Keratinocyte (primary cell): ENCODE data around the gene NPPA. TPM values are rescaled to one million over a fixed set of nuclear protein-coding genes. Genes with fewer than 3 reads are reported as not detected.

Experiments used
- DNase-seq: peaks from one replicate; pipeline ENCODE4 v3.0.0-alpha.2; 2011; ENCODE audit warnings: low read depth, missing footprints, low spot score
- FAIRE-seq: peaks from 2 replicates; lab custom pipeline; 2011; peaks lifted over from hg19 to GRCh38; lab: Jason Lieb, UNC
- H2AFZ ChIP-seq: 2 replicates; pipeline ENCODE4 v1.6.0; 2012; ENCODE audit warnings: low read length, control low read depth, inconsistent platforms; ENCODE audit not compliant: control insufficient read depth
- H3K27ac ChIP-seq: 2 replicates; pipeline ENCODE4 v1.5.1; 2011; ENCODE audit warnings: low read length; ENCODE audit not compliant: control insufficient read depth, insufficient read depth
- H3K27me3 ChIP-seq: 3 replicates; pipeline ENCODE4 v1.6.0; 2011; ENCODE audit warnings: low read length; ENCODE audit not compliant: control insufficient read depth, insufficient read depth; ENCODE audit errors: extremely low read depth
- H3K36me3 ChIP-seq, 2 experiments: 2 replicates in 1 of 2; 3 replicates in 1 of 2; pipeline ENCODE4 v1.5.1; 2011; ENCODE audit warnings: low read length in 2 of 2, mild to moderate bottlenecking in 1 of 2; ENCODE audit not compliant: control insufficient read depth in 2 of 2, insufficient read depth in 2 of 2; ENCODE audit errors: extremely low read depth in 1 of 2
- H3K4me1 ChIP-seq: 3 replicates; pipeline ENCODE4 v1.5.1; 2011; ENCODE audit warnings: low read length; ENCODE audit not compliant: control insufficient read depth, insufficient read depth; ENCODE audit errors: extremely low read depth
- H3K4me2 ChIP-seq: 3 replicates; pipeline ENCODE4 v1.6.0; 2011; ENCODE audit warnings: low read depth, low read length; ENCODE audit not compliant: control insufficient read depth, insufficient read depth; ENCODE audit errors: extremely low read depth
- H3K4me3 ChIP-seq, 3 experiments: fragments of 200-600 bp in 1 of 3; sonication (generic) in 1 of 3; 2 replicates in 2 of 3; 3 replicates in 1 of 3; pipeline ENCODE4 v1.5.1; 2011 to 2016; ENCODE audit warnings: low read length in 3 of 3, mild to moderate bottlenecking in 3 of 3, control low read depth in 2 of 3, inconsistent platforms in 1 of 3, low read depth in 1 of 3, mixed read lengths in 1 of 3, mixed run types in 1 of 3, moderate library complexity in 1 of 3; ENCODE audit not compliant: control insufficient read depth in 2 of 3, insufficient read depth in 2 of 3; ENCODE audit errors: extremely low read depth in 1 of 3
- H3K79me2 ChIP-seq: 2 replicates; pipeline ENCODE4 v1.6.0; 2012; ENCODE audit warnings: low read length; ENCODE audit not compliant: control insufficient read depth, insufficient read depth
- H3K9ac ChIP-seq: 3 replicates; pipeline ENCODE4 v1.6.0; 2011; ENCODE audit warnings: low read length; ENCODE audit not compliant: control insufficient read depth, insufficient read depth; ENCODE audit errors: extremely low read depth
- H3K9me1 ChIP-seq: 3 replicates; pipeline ENCODE4 v1.6.0; 2011; ENCODE audit warnings: low read length; ENCODE audit not compliant: control insufficient read depth, insufficient read depth; ENCODE audit errors: extremely low read depth
- H3K9me3 ChIP-seq: 2 replicates; pipeline ENCODE4 v1.5.1; 2012; ENCODE audit warnings: low read depth, low read length; ENCODE audit not compliant: control insufficient read depth
- H4K20me1 ChIP-seq: 3 replicates; pipeline ENCODE4 v1.6.0; 2011; ENCODE audit warnings: low read length; ENCODE audit not compliant: control insufficient read depth, insufficient read depth; ENCODE audit errors: extremely low read depth
- EZH2 ChIP-seq: IDR thresholded peaks from one replicate; pipeline ENCODE4 v1.6.1; 2012; ENCODE audit warnings: inconsistent platforms, mild to moderate bottlenecking, low read length, moderate library complexity
- dilution Hi-C: fragments of 300-500 bp; cut with MboI; formaldehyde crosslinking; loops from one replicate; pipeline ENCODE4 v1.7.0; 2020; ENCODE audit warnings: low sequenced_read_pairs; ENCODE audit not compliant: extremely low pct_ligation_motif_present
- polyA plus RNA-seq, 5 experiments: library from polyadenylated mRNA; depleted of rRNA in 3 of 5; stranded (reverse) in 3 of 5; stranded (forward) in 1 of 5; unstranded in 1 of 5; fragments of >200 nt; gene quantifications; 1 replicate in 1 of 5; 2 replicates in 3 of 5; 3 replicates in 1 of 5; pipeline versions ENCODE4 v1.2.1 to v1.2.3, GENCODE V29; 2011 to 2012; ENCODE audit warnings: missing spikeins in 2 of 5, low read depth in 1 of 5, low replicate concordance in 1 of 5
- TF ChIP-seq, protein P1 (sequence below), 3 experiments: IDR thresholded peaks in 1 of 3; conservative IDR thresholded peaks in 1 of 3; optimal IDR thresholded peaks in 1 of 3; 2 replicates in 2 of 3; 3 replicates in 1 of 3; pipeline versions ENCODE3 to v1.5.1; 2011; ENCODE audit warnings: low read length in 3 of 3, mild to moderate bottlenecking in 3 of 3, moderate library complexity in 2 of 3, control low read depth in 1 of 3, inconsistent platforms in 1 of 3; ENCODE audit not compliant: insufficient read depth in 2 of 3; ENCODE audit errors: extremely low read depth in 1 of 3

Gene NPPA
- polyA plus RNA-seq, 1 donor (not counting 4 experiments of a cell fraction or from before 2014, with no cell fraction given) = not detected

DNA sequence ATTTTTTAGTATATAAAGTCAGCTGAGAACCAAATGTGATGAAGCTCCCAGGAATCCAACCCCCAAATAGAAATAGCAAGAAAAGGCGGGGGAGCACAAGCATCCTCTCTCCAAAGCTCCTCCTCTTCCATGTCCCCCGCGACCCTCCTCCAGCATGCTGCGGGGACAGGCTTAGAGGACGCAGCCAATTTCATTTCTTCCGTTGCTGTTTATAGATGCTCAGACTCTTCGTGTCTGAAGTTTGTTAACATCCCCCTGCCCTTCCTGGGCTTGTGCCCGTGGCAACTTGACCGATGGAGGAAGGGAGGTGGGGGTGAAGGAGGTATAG lies 754 bp upstream of the NPPA start:
- Histone ChIP-seq H4K20me1 (peaks cover 2% of the 10 kb centered on the region), H3K4me2 (no peak overlapping the region), H3K27me3 (no peaks in the 10 kb centered on the region), H3K4me1 (no peaks in the 10 kb centered on the region), H3K4me3 (no peak overlapping the region), H2AFZ (no peak overlapping the region), H3K27ac (no peak overlapping the region), H3K9ac (no peak overlapping the region), H3K9me1 (no peaks in the 10 kb centered on the region), H3K9me3 (no peaks in the 10 kb centered on the region), H3K36me3 (peaks cover 10 to 22% of the 10 kb centered on the region in 2 experiments), H3K79me2 (no peaks in the 10 kb centered on the region)
- no peak for DNase-seq
- FAIRE-seq = no peak
- dilution Hi-C loops = no loop called here
- TF ChIP-seq, protein P1, sequence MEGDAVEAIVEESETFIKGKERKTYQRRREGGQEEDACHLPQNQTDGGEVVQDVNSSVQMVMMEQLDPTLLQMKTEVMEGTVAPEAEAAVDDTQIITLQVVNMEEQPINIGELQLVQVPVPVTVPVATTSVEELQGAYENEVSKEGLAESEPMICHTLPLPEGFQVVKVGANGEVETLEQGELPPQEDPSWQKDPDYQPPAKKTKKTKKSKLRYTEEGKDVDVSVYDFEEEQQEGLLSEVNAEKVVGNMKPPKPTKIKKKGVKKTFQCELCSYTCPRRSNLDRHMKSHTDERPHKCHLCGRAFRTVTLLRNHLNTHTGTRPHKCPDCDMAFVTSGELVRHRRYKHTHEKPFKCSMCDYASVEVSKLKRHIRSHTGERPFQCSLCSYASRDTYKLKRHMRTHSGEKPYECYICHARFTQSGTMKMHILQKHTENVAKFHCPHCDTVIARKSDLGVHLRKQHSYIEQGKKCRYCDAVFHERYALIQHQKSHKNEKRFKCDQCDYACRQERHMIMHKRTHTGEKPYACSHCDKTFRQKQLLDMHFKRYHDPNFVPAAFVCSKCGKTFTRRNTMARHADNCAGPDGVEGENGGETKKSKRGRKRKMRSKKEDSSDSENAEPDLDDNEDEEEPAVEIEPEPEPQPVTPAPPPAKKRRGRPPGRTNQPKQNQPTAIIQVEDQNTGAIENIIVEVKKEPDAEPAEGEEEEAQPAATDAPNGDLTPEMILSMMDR (optimal IDR thresholded peaks at IDR 0.05 in 1 of 3, IDR thresholded peaks at IDR 0.05 in 1 of 3, conservative IDR thresholded peaks at IDR 0.05 in 1 of 3; ENCODE audit: extremely low read depth in 1 of 3, insufficient read depth in 2 of 3, low read length in 3 of 3) = no peak
- no peak for TF ChIP-seq EZH2

DNA sequence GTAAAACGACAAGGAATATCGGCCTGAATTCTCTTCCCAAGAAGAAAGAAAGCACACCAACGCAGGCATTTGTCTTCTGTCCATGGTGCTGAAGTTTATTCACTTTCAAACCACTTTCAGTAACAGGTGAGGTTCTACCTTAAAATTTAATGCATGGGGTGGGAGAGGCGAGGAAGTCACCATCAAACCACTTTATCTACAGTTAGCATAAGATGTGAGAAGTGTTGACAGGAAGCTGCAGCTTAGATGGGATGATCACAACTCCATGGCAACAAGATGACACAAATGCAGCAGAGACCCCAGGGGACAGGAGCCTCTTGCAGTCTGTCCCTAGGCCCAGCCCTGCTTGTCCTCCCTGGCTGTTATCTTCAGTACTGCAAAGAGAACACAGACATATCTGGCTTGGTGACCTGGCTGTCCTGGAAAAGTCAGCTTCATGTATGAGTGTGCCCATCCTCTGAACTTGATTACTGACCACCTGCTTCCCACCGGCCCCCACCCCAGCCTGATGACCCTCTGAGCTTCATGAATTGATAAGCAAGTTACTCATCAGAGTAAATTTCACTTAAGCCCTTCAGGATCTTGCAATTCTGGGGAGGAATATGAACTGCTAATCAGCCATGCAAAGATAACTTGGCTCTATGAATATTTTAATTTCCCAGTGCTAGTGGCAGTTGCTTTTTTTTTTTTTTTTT lies 1.8 kb downstream of the NPPA start:
- Histone ChIP-seq H3K27ac (no peak overlapping the region), H3K9ac (no peak overlapping the region), H3K27me3 (no peaks in the 10 kb centered on the region), H3K36me3 (peaks cover 22 to 40% of the 10 kb centered on the region in 2 experiments), H3K4me3 (no peak overlapping the region), H3K9me1 (no peaks in the 10 kb centered on the region), H4K20me1 (peaks cover 2% of the 10 kb centered on the region), H3K9me3 (no peaks in the 10 kb centered on the region), H3K4me1 (no peaks in the 10 kb centered on the region), H3K4me2 (no peak overlapping the region), H3K79me2 (no peaks in the 10 kb centered on the region), H2AFZ (no peak overlapping the region)
- no peak for TF ChIP-seq EZH2
- TF ChIP-seq, protein P1 (optimal IDR thresholded peaks at IDR 0.05 in 1 of 3, IDR thresholded peaks at IDR 0.05 in 1 of 3, conservative IDR thresholded peaks at IDR 0.05 in 1 of 3; ENCODE audit: extremely low read depth in 1 of 3, insufficient read depth in 2 of 3, low read length in 3 of 3) = no peak
- FAIRE-seq (no peak), DNase-seq (no peak)
- dilution Hi-C loops = no loop called here
